Panc1 (cell line): Measurements from ENCODE around the gene NWD2. TPM values are rescaled to one million over a fixed set of nuclear protein-coding genes. Genes with fewer than 3 reads are reported as not detected.

Experiments
- ATAC-seq: fragments of 200-7000 bp; cut with Tn5 transposase; 2 replicates; pipeline ENCODE4 v1.9.1; 2020; ENCODE audit warnings: mild to moderate bottlenecking, moderate library complexity
- BruUV-seq: library from RNA; stranded (reverse); fragments of 400-500 nt; replicated peaks from 2 replicates; lab custom pipeline; 2021; lab: Mats Ljungman, UMichigan
- CTCF ChIA-PET: fragments of 300-600 bp; sonication (Branson Sonifier 250); formaldehyde crosslinking; loops from one replicate; lab custom pipeline; 2022; ENCODE audit warnings: antibody characterized with exemption; lab: Charles Lee
- POLR2A ChIA-PET: fragments of 300-600 bp; sonication (Branson Sonifier 250); formaldehyde crosslinking; loops from one replicate; lab custom pipeline; 2022; ENCODE audit warnings: antibody characterized with exemption; lab: Charles Lee
- DNase-seq: peaks from one replicate; pipeline ENCODE4 v3.0.0-alpha.2; 2010; ENCODE audit warnings: low read depth, low spot score
- H3K27ac ChIP-seq: 2 replicates; pipeline ENCODE4 v1.5.1; 2011; ENCODE audit warnings: mild to moderate bottlenecking, low read length, inconsistent platforms
- H3K27me3 ChIP-seq: fragments of 200-500 bp; sonication (Bioruptor generic); 2 replicates; pipeline ENCODE4 v1.6.0; 2014; ENCODE audit warnings: low read length, inconsistent platforms; ENCODE audit not compliant: control insufficient read depth, insufficient read depth
- H3K36me3 ChIP-seq: fragments of 200-500 bp; sonication (Bioruptor generic); 2 replicates; pipeline ENCODE4 v1.5.1; 2014; ENCODE audit warnings: inconsistent platforms, mild to moderate bottlenecking, low read length, moderate library complexity; ENCODE audit not compliant: control insufficient read depth, insufficient read depth
- H3K4me1 ChIP-seq: 2 replicates; pipeline ENCODE4 v1.5.1; 2011; ENCODE audit warnings: inconsistent platforms, mild to moderate bottlenecking, low read length, moderate library complexity; ENCODE audit not compliant: control insufficient read depth, insufficient read depth
- H3K4me3 ChIP-seq, 2 experiments: 2 replicates each; pipeline ENCODE4 v1.5.1; 2011 to 2012; ENCODE audit warnings: low read depth in 2 of 2, low read length in 2 of 2, mild to moderate bottlenecking in 2 of 2, inconsistent platforms in 1 of 2, moderate library complexity in 1 of 2
- H3K9me3 ChIP-seq: fragments of 200-500 bp; sonication (Bioruptor generic); 2 replicates; pipeline ENCODE4 v1.5.1; 2014; ENCODE audit warnings: low read depth, mild to moderate bottlenecking, inconsistent platforms, low read length, moderate library complexity; ENCODE audit not compliant: control insufficient read depth, insufficient read depth
- CTCF ChIP-seq: fragments of 450-650 bp; IDR thresholded peaks from 2 replicates; pipeline ENCODE4 v1.5.1; 2017; ENCODE audit warnings: mild to moderate bottlenecking
- POLR2AphosphoS5 ChIP-seq: IDR thresholded peaks from 2 replicates; pipeline ENCODE4 v1.6.1; 2012; ENCODE audit warnings: mild to moderate bottlenecking, low read depth, low read length, moderate library complexity
- REST ChIP-seq, 2 experiments: IDR thresholded peaks; 2 replicates each; pipeline ENCODE4 v1.6.1; 2011 to 2012; ENCODE audit warnings: low read depth in 2 of 2, control low read depth in 1 of 2, low read length in 1 of 2, mild to moderate bottlenecking in 1 of 2, moderate library complexity in 1 of 2; ENCODE audit not compliant: insufficient read depth in 1 of 2
- SIN3A ChIP-seq: IDR thresholded peaks from 2 replicates; pipeline ENCODE4 v1.6.1; 2012; ENCODE audit warnings: low read depth, mild to moderate bottlenecking, low read length, moderate library complexity, borderline replicate concordance; ENCODE audit not compliant: insufficient read depth
- TCF7L2 ChIP-seq: IDR thresholded peaks from 2 replicates; pipeline ENCODE4 v1.6.1; 2011; ENCODE audit warnings: mild to moderate bottlenecking, low read depth, low read length, inconsistent platforms
- in situ Hi-C: cut with HindIII; loops from 2 replicates; pipeline ENCODE4 v1.10.0; 2016; ENCODE audit warnings: low sequenced_read_pairs, low pct_unique_long_range_greater_than_20kb
- intact Hi-C: fragments of 100-400 bp; cut with micrococcal nuclease; formaldehyde crosslinking; loops from one replicate; pipeline ENCODE4 v1.10.0; 2022; ENCODE audit not compliant: unreplicated experiment
- total RNA-seq: library from RNA; stranded (reverse); gene quantifications from one replicate; pipeline ENCODE4 v1.2.1, GENCODE V29; 2021; ENCODE audit not compliant: unreplicated experiment

The NWD2 gene
- total RNA-seq, 1 experiment from 2014 or later, result not detected

- H3K9me3 ChIP-seq, result no peaks in the 10 kb centered on the region
- no peaks in the 10 kb centered on the region for H3K27me3 ChIP-seq
- no peaks in the 10 kb centered on the region for H3K36me3 ChIP-seq
- no peak overlapping the region for H3K27ac ChIP-seq
- DNase-seq (no peak), ATAC-seq (no peak)
- no peaks in the 10 kb centered on the region for H3K4me1 ChIP-seq
- CTCF ChIA-PET, result no interaction called here
- TF ChIP-seq CTCF (no peak), SIN3A (no peak), TCF7L2 (no peak), POLR2AphosphoS5 (no peak), REST (IDR thresholded peaks at IDR 0.05; ENCODE audit: insufficient read depth in 1 of 2, low read depth in 2 of 2, low read length in 1 of 2) (no peak)
- in situ Hi-C loops, result no loop called here
- intact Hi-C loops, result no loop called here
- no TSS peak for BruUV-seq
- H3K4me3 ChIP-seq, result no peak overlapping the region
- POLR2A ChIA-PET, result no interaction called here
These were observed 24.6 kb upstream of the NWD2 start for GRCh38 chr4:37219990-37220389.

GRCh38 chr4:37220685-37221084, 23.9 kb upstream of the NWD2 start:
- H3K4me1 ChIP-seq, result no peaks in the 10 kb centered on the region
- no peaks in the 10 kb centered on the region for H3K27me3 ChIP-seq
- TF ChIP-seq CTCF (no peak), REST (IDR thresholded peaks at IDR 0.05; ENCODE audit: insufficient read depth in 1 of 2, low read depth in 2 of 2, low read length in 1 of 2) (no peak), SIN3A (no peak), POLR2AphosphoS5 (no peak), TCF7L2 (no peak)
- no peak overlapping the region for H3K27ac ChIP-seq
- no peak for DNase-seq
- intact Hi-C loops (no loop called here), in situ Hi-C loops (no loop called here)
- ChIA-PET POLR2A (no interaction called here), CTCF (no interaction called here)
- no peak for ATAC-seq
- no peak overlapping the region for H3K4me3 ChIP-seq
- no peaks in the 10 kb centered on the region for H3K9me3 ChIP-seq
- no TSS peak for BruUV-seq
- no peaks in the 10 kb centered on the region for H3K36me3 ChIP-seq
